ENCODE measurements around the gene ADAP2.

The ADAP2 gene

DNA sequence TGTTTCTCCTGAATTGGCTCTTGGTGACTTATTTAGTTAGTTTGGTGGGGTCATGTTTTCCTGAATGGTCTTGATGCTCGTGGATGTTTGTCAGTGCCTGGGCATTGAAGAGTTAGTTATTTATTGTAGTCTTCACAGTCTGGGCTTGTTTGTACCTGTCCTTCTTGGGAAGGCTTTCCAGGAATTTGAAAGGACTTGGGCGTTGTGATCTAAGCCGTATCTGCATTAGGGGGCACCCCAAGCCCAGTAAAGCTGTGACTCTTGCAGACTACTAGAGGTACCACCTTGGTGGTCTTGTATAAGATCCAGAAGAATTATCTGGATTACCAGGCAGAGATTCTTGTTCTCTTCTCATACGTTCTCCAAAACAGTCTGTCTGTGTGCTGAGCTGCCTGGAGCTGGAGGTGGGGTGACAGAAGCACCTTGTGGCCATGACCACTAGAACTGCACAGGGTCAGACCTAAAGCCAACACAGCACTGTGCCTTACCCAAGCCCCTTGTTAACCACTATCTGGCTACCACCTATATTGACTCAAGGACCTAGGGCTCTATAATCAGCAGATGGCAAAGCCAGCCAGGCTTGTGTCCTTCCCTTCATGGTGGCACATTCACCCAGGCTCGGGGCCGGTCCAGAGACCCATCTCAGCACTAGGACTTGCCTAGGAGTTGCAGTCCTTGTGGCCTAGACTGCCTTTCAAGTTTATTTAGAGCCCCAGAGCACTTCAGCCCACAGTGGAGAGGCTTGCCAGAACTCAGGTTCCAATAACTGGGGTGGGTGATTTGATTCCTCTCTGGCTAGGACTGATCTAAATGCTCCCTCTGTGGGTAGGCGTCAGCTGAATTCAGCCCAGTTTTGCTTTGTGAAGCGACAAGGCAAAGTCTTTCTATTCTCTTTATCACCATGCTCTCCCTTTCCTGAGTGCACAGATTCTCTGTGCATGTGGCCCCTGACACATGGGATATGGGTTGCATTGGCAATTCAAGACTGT lies 60.1 kb downstream of the ADAP2 start:
- H3K4me1 ChIP-seq (ENCODE audit: control insufficient read depth, insufficient read depth, low read length), result no peaks in the 10 kb centered on the region
- H3K9me3 ChIP-seq (ENCODE audit: control insufficient read depth, insufficient read depth, low read length), result no peaks in the 10 kb centered on the region

GRCh38 chr17:30982855-30983254 lies 61.1 kb downstream of the ADAP2 start:
- no peaks in the 10 kb centered on the region for H3K9me3 ChIP-seq (ENCODE audit: control insufficient read depth, insufficient read depth, low read length)
- H3K36me3 ChIP-seq (ENCODE audit: control insufficient read depth, insufficient read depth, low read length), result no peaks in the 10 kb centered on the region
- H3K4me1 ChIP-seq (ENCODE audit: control insufficient read depth, insufficient read depth, low read length), result no peaks in the 10 kb centered on the region
- H3K9ac ChIP-seq (ENCODE audit: low read depth, low read length), result no peak overlapping the region
- no peak overlapping the region for H3K4me3 ChIP-seq (ENCODE audit: low read depth, low read length)
- no peaks in the 10 kb centered on the region for H3K27me3 ChIP-seq (ENCODE audit: control insufficient read depth, insufficient read depth, low read length)

More for the DNA sequence above, 60.1 kb downstream of the ADAP2 start:
- Histone ChIP-seq H3K27me3 (ENCODE audit: control insufficient read depth, insufficient read depth, low read length) (no peaks in the 10 kb centered on the region), H3K36me3 (ENCODE audit: control insufficient read depth, insufficient read depth, low read length) (no peaks in the 10 kb centered on the region), H3K9ac (ENCODE audit: low read depth, low read length) (no peak overlapping the region), H3K4me3 (ENCODE audit: low read depth, low read length) (no peak overlapping the region)

GRCh38 chr17:30990458-30990857 lies 68.7 kb downstream of the ADAP2 start:
- H3K36me3 ChIP-seq (ENCODE audit: control insufficient read depth, insufficient read depth, low read length), result no peaks in the 10 kb centered on the region
- H3K4me3 ChIP-seq (ENCODE audit: low read depth, low read length), result no peak overlapping the region
- no peaks in the 10 kb centered on the region for H3K27me3 ChIP-seq (ENCODE audit: control insufficient read depth, insufficient read depth, low read length)
- no peaks in the 10 kb centered on the region for H3K4me1 ChIP-seq (ENCODE audit: control insufficient read depth, insufficient read depth, low read length)
- H3K9me3 ChIP-seq (ENCODE audit: control insufficient read depth, insufficient read depth, low read length), result no peaks in the 10 kb centered on the region
- no peak overlapping the region for H3K9ac ChIP-seq (ENCODE audit: low read depth, low read length)

DNA sequence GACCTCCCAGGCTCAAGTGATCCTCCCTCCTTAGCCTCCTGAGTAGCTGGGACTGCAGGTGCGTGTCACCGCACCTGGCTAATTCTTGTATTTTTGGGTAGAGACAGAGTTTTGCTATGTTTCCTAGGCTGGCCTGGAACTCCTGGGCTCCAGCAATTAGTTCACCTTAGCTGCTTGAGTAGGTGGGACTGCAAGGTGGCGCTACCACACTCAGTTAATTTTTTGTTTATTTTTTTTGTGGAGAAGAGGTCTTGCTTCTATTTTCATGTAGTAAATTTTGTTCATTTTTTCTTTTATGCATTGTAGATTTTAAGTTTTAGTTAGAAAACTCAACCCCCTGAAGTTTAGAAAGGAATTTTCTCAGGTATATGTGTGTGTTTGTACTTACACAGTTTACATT lies 70.8 kb downstream of the ADAP2 start:
- no peaks in the 10 kb centered on the region for H3K27me3 ChIP-seq (ENCODE audit: control insufficient read depth, insufficient read depth, low read length)
- H3K36me3 ChIP-seq (ENCODE audit: control insufficient read depth, insufficient read depth, low read length), result peaks cover 1% of the 10 kb centered on the region
- H3K4me1 ChIP-seq (ENCODE audit: control insufficient read depth, insufficient read depth, low read length), result no peaks in the 10 kb centered on the region
- no peaks in the 10 kb centered on the region for H3K9me3 ChIP-seq (ENCODE audit: control insufficient read depth, insufficient read depth, low read length)
- no peak overlapping the region for H3K4me3 ChIP-seq (ENCODE audit: low read depth, low read length)
- H3K9ac ChIP-seq (ENCODE audit: low read depth, low read length), result no peak overlapping the region

- H3K9ac ChIP-seq (ENCODE audit: low read depth, low read length), result no peak overlapping the region
- no peaks in the 10 kb centered on the region for H3K27me3 ChIP-seq (ENCODE audit: control insufficient read depth, insufficient read depth, low read length)
- no peaks in the 10 kb centered on the region for H3K9me3 ChIP-seq (ENCODE audit: control insufficient read depth, insufficient read depth, low read length)
- H3K4me3 ChIP-seq (ENCODE audit: low read depth, low read length), result no peak overlapping the region
- peaks cover 7% of the 10 kb centered on the region for H3K36me3 ChIP-seq (ENCODE audit: control insufficient read depth, insufficient read depth, low read length)
- H3K4me1 ChIP-seq (ENCODE audit: control insufficient read depth, insufficient read depth, low read length), result no peaks in the 10 kb centered on the region
Measured at GRCh38 chr17:30995347-30995746, 73.6 kb downstream of the ADAP2 start.

- no peaks in the 10 kb centered on the region for H3K27me3 ChIP-seq (ENCODE audit: control insufficient read depth, insufficient read depth, low read length)
- no peaks in the 10 kb centered on the region for H3K9me3 ChIP-seq (ENCODE audit: control insufficient read depth, insufficient read depth, low read length)
- no peaks in the 10 kb centered on the region for H3K4me1 ChIP-seq (ENCODE audit: control insufficient read depth, insufficient read depth, low read length)
- no peak overlapping the region for H3K4me3 ChIP-seq (ENCODE audit: low read depth, low read length)
- no peak overlapping the region for H3K9ac ChIP-seq (ENCODE audit: low read depth, low read length)
- H3K36me3 ChIP-seq (ENCODE audit: control insufficient read depth, insufficient read depth, low read length), result peaks cover 7% of the 10 kb centered on the region
Measured at GRCh38 chr17:30996486-30996885, 74.7 kb downstream of the ADAP2 start.

DNA sequence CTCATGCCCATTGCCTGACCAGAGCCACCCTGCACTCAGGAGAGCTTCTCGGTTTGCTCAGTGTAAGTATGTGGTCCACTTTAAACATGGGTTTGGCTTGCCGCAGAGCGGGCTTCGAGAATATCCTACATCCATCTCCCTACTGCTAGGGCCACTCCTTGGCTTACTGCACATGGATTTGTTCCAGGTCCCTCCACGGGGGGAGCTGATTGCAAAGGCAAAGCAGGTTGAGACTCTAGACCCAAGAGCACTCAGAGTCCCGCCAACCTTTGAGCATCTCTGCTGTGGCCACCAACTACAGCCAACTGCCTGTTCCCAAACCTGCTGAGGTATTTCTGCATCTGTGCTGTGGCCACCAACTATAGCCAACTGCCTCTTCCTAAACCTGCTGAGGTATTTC lies 75.5 kb downstream of the ADAP2 start:
- H3K36me3 ChIP-seq (ENCODE audit: control insufficient read depth, insufficient read depth, low read length), result peaks cover 7% of the 10 kb centered on the region
- H3K9ac ChIP-seq (ENCODE audit: low read depth, low read length), result no peak overlapping the region
- H3K9me3 ChIP-seq (ENCODE audit: control insufficient read depth, insufficient read depth, low read length), result no peaks in the 10 kb centered on the region
- no peaks in the 10 kb centered on the region for H3K27me3 ChIP-seq (ENCODE audit: control insufficient read depth, insufficient read depth, low read length)
- H3K4me3 ChIP-seq (ENCODE audit: low read depth, low read length), result no peak overlapping the region
- H3K4me1 ChIP-seq (ENCODE audit: control insufficient read depth, insufficient read depth, low read length), result no peaks in the 10 kb centered on the region

GRCh38 chr17:30997842-30998241 lies 76.1 kb downstream of the ADAP2 start:
- H3K4me1 ChIP-seq (ENCODE audit: control insufficient read depth, insufficient read depth, low read length), result no peaks in the 10 kb centered on the region
- no peak overlapping the region for H3K9ac ChIP-seq (ENCODE audit: low read depth, low read length)
- H3K36me3 ChIP-seq (ENCODE audit: control insufficient read depth, insufficient read depth, low read length), result peaks cover 7% of the 10 kb centered on the region
- H3K4me3 ChIP-seq (ENCODE audit: low read depth, low read length), result no peak overlapping the region
- no peaks in the 10 kb centered on the region for H3K27me3 ChIP-seq (ENCODE audit: control insufficient read depth, insufficient read depth, low read length)
- no peaks in the 10 kb centered on the region for H3K9me3 ChIP-seq (ENCODE audit: control insufficient read depth, insufficient read depth, low read length)

DNA sequence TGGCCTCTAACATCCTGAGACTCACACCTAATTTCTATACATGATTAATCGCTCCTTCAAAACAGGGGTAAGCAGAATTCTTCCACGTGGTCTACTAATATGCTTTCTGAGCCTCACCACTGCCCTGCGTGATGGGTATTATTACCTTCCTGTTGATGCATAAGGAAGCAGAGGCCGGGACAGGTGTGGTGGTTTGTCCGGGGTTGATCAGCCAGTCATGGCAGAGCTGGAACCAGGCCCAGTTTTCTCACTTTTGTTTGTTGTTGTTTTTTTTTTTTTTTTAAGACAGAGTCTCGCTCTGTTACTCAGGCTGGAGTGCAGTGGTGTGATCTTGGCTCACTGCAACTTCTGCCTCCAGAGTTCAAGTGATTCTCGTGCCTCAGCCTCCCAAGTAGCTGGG lies 80.3 kb downstream of the ADAP2 start:
- no peak overlapping the region for H3K9ac ChIP-seq (ENCODE audit: low read depth, low read length)
- no peaks in the 10 kb centered on the region for H3K9me3 ChIP-seq (ENCODE audit: control insufficient read depth, insufficient read depth, low read length)
- peaks cover 7% of the 10 kb centered on the region for H3K36me3 ChIP-seq (ENCODE audit: control insufficient read depth, insufficient read depth, low read length)
- H3K4me3 ChIP-seq (ENCODE audit: low read depth, low read length), result no peak overlapping the region
- no peaks in the 10 kb centered on the region for H3K4me1 ChIP-seq (ENCODE audit: control insufficient read depth, insufficient read depth, low read length)
- no peaks in the 10 kb centered on the region for H3K27me3 ChIP-seq (ENCODE audit: control insufficient read depth, insufficient read depth, low read length)

GRCh38 chr17:31003225-31003866 lies 81.6 kb downstream of the ADAP2 start:
- Histone ChIP-seq H3K36me3 (ENCODE audit: control insufficient read depth, insufficient read depth, low read length) (no peaks in the 10 kb centered on the region), H3K4me1 (ENCODE audit: control insufficient read depth, insufficient read depth, low read length) (no peaks in the 10 kb centered on the region), H3K9ac (ENCODE audit: low read depth, low read length) (no peak overlapping the region), H3K4me3 (ENCODE audit: low read depth, low read length) (no peak overlapping the region), H3K9me3 (ENCODE audit: control insufficient read depth, insufficient read depth, low read length) (no peaks in the 10 kb centered on the region), H3K27me3 (ENCODE audit: control insufficient read depth, insufficient read depth, low read length) (peaks cover 10% of the 10 kb centered on the region)

GRCh38 chr17:31004160-31004559 lies 82.4 kb downstream of the ADAP2 start:
- no peaks in the 10 kb centered on the region for H3K4me1 ChIP-seq (ENCODE audit: control insufficient read depth, insufficient read depth, low read length)
- no peak overlapping the region for H3K9ac ChIP-seq (ENCODE audit: low read depth, low read length)
- H3K36me3 ChIP-seq (ENCODE audit: control insufficient read depth, insufficient read depth, low read length), result no peaks in the 10 kb centered on the region
- H3K4me3 ChIP-seq (ENCODE audit: low read depth, low read length), result no peak overlapping the region
- H3K27me3 ChIP-seq (ENCODE audit: control insufficient read depth, insufficient read depth, low read length), result peaks cover 15% of the 10 kb centered on the region
- H3K9me3 ChIP-seq (ENCODE audit: control insufficient read depth, insufficient read depth, low read length), result no peaks in the 10 kb centered on the region

Data from iPS-15b (cell line).